K562 (cell line): ENCODE data around the gene E2F2. TPM values are rescaled to one million over a fixed set of nuclear protein-coding genes. Genes with fewer than 3 reads are reported as not detected.
A peak's percentile ranks its signal among the peaks of the same experiment; 100 is the strongest.

Experiments
- AFF4 ChIP-seq: sonication (generic); formaldehyde crosslinking; IDR thresholded peaks from 2 replicates; pipeline ENCODE4 v1.8.0; 2023; ENCODE audit warnings: mild to moderate bottlenecking, missing genetic modification reagents
- ATF1 ChIP-seq, 2 experiments: fragments of 450-650 bp in 1 of 2; IDR thresholded peaks; 2 replicates each; pipeline ENCODE4 v1.6.1; 2016; ENCODE audit warnings: missing compliant biosample characterization in 1 of 2, missing genetic modification characterization in 1 of 2
- CBFA2T3 ChIP-seq: fragments of 450-650 bp; IDR thresholded peaks from 2 replicates; pipeline ENCODE4 v1.6.1; 2017
- CBX2 ChIP-seq: fragments of 200-600 bp; sonication (generic); IDR thresholded peaks from one replicate; pipeline ENCODE4 v1.6.1; 2012; ENCODE audit warnings: mild to moderate bottlenecking, low read length, inconsistent platforms; ENCODE audit not compliant: insufficient read depth, poor library complexity, severe bottlenecking
- FOXK1 ChIP-seq: sonication (generic); formaldehyde crosslinking; IDR thresholded peaks from 2 replicates; pipeline ENCODE4 v1.8.0; 2022; ENCODE audit warnings: missing genetic modification reagents, mild to moderate bottlenecking, borderline replicate concordance
- GTF3C2 ChIP-seq: IDR thresholded peaks from 3 replicates; pipeline ENCODE4 v1.6.1; 2011; ENCODE audit warnings: borderline replicate concordance, mild to moderate bottlenecking, moderate library complexity; ENCODE audit not compliant: insufficient read length; ENCODE audit errors: extremely low read depth
- JUND ChIP-seq, 2 experiments: IDR thresholded peaks; 2 replicates in 1 of 2; 3 replicates in 1 of 2; pipeline ENCODE4 v1.6.1; 2011; ENCODE audit warnings: borderline replicate concordance in 2 of 2, low read depth in 2 of 2, low read length in 2 of 2, improper control_type of control experiment in 1 of 2, missing biosample characterization in 1 of 2, missing genetic modification characterization in 1 of 2, missing genetic modification reagents in 1 of 2
- NEUROD1 ChIP-seq: fragments of 150-350 bp; IDR thresholded peaks from 2 replicates; pipeline ENCODE4 v1.6.1; 2014; ENCODE audit warnings: borderline replicate concordance, low read length, low read depth; ENCODE audit not compliant: partially characterized antibody
- PHB ChIP-seq: fragments of 250-450 bp; sonication (Bioruptor Pico); IDR thresholded peaks from 2 replicates; pipeline ENCODE4 v1.5.0; 2021
- PRDM10 ChIP-seq: fragments of 450-650 bp; IDR thresholded peaks from 2 replicates; pipeline ENCODE4 v1.6.1; 2018; ENCODE audit not compliant: partially characterized antibody
- ZBTB34 ChIP-seq: fragments of 250-450 bp; sonication (Bioruptor Pico); IDR thresholded peaks from 2 replicates; pipeline ENCODE4 v1.8.0; 2021; ENCODE audit warnings: mild to moderate bottlenecking, moderate library complexity
- ZKSCAN3 ChIP-seq: fragments of 250-450 bp; sonication (Bioruptor Pico); IDR thresholded peaks from 2 replicates; pipeline ENCODE4 v1.4.0; 2020
- ZNF707 ChIP-seq: fragments of 250-450 bp; sonication (Bioruptor Pico); conservative IDR thresholded peaks from 2 replicates; pipeline ENCODE4 v1.8.0; 2022; ENCODE audit warnings: inconsistent platforms, mild to moderate bottlenecking, moderate library complexity
- polyA plus RNA-seq, 8 experiments: library from polyadenylated mRNA; depleted of rRNA in 4 of 8; stranded (reverse) in 5 of 8; unstranded in 3 of 8; fragments of >200 nt; fragmentation: Nextera tagmentation in 2 of 8; fragmentation: Illumina TruSeq in 1 of 8; extraction: Ambion mirVana in 2 of 8; extraction: Trizol in 1 of 8; gene quantifications; 2 replicates each; pipeline versions ENCODE4 v1.2.1 to v1.2.3, GENCODE V29; 2011 to 2014; ENCODE audit warnings: inconsistent platforms in 1 of 8, missing spikeins in 1 of 8
- total RNA-seq, 7 experiments: library from RNA; depleted of rRNA in 6 of 7; stranded (reverse); fragments of >200 nt in 6 of 7; fragmentation: Illumina TruSeq in 2 of 7; extraction: Trizol in 2 of 7; gene quantifications; 2 replicates each; pipeline versions ENCODE4 v1.2.1 to v1.2.3, GENCODE V29; 2011 to 2021; ENCODE audit warnings: low replicate concordance in 1 of 7

Gene E2F2
- total and polyA plus RNA-seq, 9 of the 15 experiments (the other 6 are each of a cell fraction or from before 2014, with no cell fraction given), result 3.1 to 25.3 (median 11.4) TPM

- no peak for TF ChIP-seq PRDM10
- no peak for TF ChIP-seq CBX2
- TF ChIP-seq ATF1 (CRISPR knock-in tag; IDR thresholded peaks at IDR 0.05), result no peak
- TF ChIP-seq ATF1 (tag; IDR thresholded peaks at IDR 0.05), result peak; percentile 81
- 0 out of 2 replicates have a peak, but pooled peaks have one; percentile 87 for TF ChIP-seq AFF4 (CRISPR knock-in tag)
- no peak for TF ChIP-seq FOXK1 (CRISPR knock-in tag)
- TF ChIP-seq ZBTB34 (CRISPR knock-in tag), result no peak
- TF ChIP-seq ZKSCAN3 (CRISPR knock-in tag), result no peak
- TF ChIP-seq JUND (IDR thresholded peaks at IDR 0.05; ENCODE audit: borderline replicate concordance, low read depth, low read length), result peak; percentile 70; the same call in 1 of the 2 replicates
- no peak; the same call in 2 of the 3 replicates for TF ChIP-seq JUND (tag; IDR thresholded peaks at IDR 0.05; ENCODE audit: borderline replicate concordance, low read depth, low read length)
- no peak for TF ChIP-seq GTF3C2
- no peak; the same call in 1 of the 2 replicates for TF ChIP-seq PHB (CRISPR knock-in tag)
- TF ChIP-seq NEUROD1, result peak; percentile 87
- TF ChIP-seq ZNF707, result no peak
- no peak for TF ChIP-seq CBFA2T3
These were observed at the start of gene E2F2 (continued) for GRCh38 chr1:23530747-23531561.
